ENCODE measurements around the gene AR. TPM values are rescaled to one million over a fixed set of nuclear protein-coding genes. Genes with fewer than 3 reads are reported as not detected.

The AR gene
- total and polyA plus RNA-seq, 9 of the 15 experiments (the other 6 are each of a cell fraction or from before 2014, with no cell fraction given): 0.01 to 0.04 (median 0.01) TPM; not detected in 6

DNA sequence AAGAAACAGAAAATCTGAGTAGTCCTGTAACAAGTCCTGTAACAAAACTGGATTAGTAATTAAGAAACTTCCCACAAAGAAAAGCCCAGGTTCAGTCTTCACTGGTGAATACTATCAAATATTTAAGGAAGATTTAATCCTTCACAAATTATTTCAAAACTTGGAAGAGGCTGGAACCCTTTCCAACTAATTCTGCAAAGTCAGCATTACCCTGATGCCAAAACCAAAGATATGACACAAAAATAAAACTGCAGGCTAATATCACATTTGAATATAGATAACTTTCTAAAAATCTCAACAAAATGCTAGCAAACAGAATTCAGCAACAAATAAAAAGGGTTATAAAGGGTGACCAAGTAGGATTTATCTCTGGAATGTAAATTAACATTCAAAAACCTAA lies 80.5 kb downstream of the AR start (continued):
- peak; percentile 49; the same call in 1 of the 2 replicates for TF ChIP-seq ZNF316 (IDR thresholded peaks at IDR 0.05)
- no peak for TF ChIP-seq MEIS2 (IDR thresholded peaks at IDR 0.05; ENCODE audit: partially characterized antibody)
- peak; percentile 73 for TF ChIP-seq MAFK (IDR thresholded peaks at IDR 0.05; ENCODE audit: low read length)
- no peak for TF ChIP-seq HIVEP1 (CRISPR knock-in tag; IDR thresholded peaks at IDR 0.05)

DNA sequence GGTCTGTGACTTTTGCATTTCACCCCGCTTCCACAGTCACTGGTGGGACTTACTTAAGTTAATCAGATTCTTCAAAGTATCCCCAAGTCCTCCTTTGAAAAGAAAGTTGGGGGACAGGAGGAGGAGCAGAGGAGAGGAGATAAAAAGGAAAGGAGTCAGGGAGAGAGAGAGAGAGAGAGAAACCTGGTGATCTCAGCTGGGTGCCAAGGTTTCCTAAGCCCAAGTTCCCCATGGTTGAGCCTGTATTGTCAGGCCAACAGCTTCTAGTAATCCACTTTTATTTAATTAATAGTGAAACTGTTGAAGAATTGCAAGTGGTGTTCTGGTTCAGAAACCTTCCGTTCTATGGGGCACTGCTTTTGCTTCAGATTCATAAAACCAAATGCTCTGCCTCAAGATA lies 91.6 kb downstream of the AR start:
- no peak for FAIRE-seq
- BruUV-seq (replicated peaks): no TSS peak
- in situ Hi-C loops (cut with MboI) (no loop called here), intact Hi-C loops (cut with micrococcal nuclease) (no loop called here)
- Histone ChIP-seq H3K4me1 (replicated peaks in 1 of 2; ENCODE audit: control insufficient read depth in 2 of 2, insufficient read depth in 2 of 2, low read length in 2 of 2) (no peaks in the 10 kb centered on the region), H3K79me2 (ENCODE audit: control insufficient read depth, insufficient read depth, low read length) (no peaks in the 10 kb centered on the region), H3K4me2 (ENCODE audit: insufficient read depth, low read length) (no peak overlapping the region), H2AFZ (ENCODE audit: low read depth, low read length) (no peak overlapping the region), H4K20me1 (replicated peaks; ENCODE audit: control insufficient read depth, insufficient read depth, low read length) (no peaks in the 10 kb centered on the region), H3K36me3 (ENCODE audit: control insufficient read depth, insufficient read depth, low read length) (no peaks in the 10 kb centered on the region), H3K27ac (ENCODE audit: extremely low read depth, low read depth, low read length) (no peak overlapping the region), H3K9me3 (replicated peaks; ENCODE audit: control insufficient read depth, insufficient read depth, low read depth, low read length) (no peaks in the 10 kb centered on the region), H3K9ac (ENCODE audit: insufficient read depth in 1 of 2, low read depth in 2 of 2, low read length in 2 of 2) (no peak overlapping the region), H3K27me3 (ENCODE audit: control insufficient read depth in 2 of 2, insufficient read depth in 2 of 2, low read length in 2 of 2) (no peaks in the 10 kb centered on the region), H3K4me3 (no peak overlapping the region), H3K9me1 (ENCODE audit: control insufficient read depth, insufficient read depth, low read length) (no peaks in the 10 kb centered on the region)
- WGBS (ENCODE audit: insufficient coverage, low coverage, missing lambda C conversion rate): 0% methylated on average over 2 of the region's 2 CpGs
- POLR2A ChIA-PET: no interaction called here
- ATAC-seq: no peak
- CTCF ChIA-PET (ENCODE audit: low intra/inter-chr PET ratio): no interaction called here
- DNase-seq (ENCODE audit: extremely low read depth in 1 of 4, low spot score in 3 of 4): no peak
- TF ChIP-seq IRF2 (CRISPR knock-in tag; IDR thresholded peaks at IDR 0.05) (no peak), TARDBP (IDR thresholded peaks at IDR 0.05) (no peak), SAFB (IDR thresholded peaks at IDR 0.05; ENCODE audit: borderline replicate concordance, low read depth, low read length) (no peak), NCOR1 (IDR thresholded peaks at IDR 0.05) (no peak), TOE1 (IDR thresholded peaks at IDR 0.05; ENCODE audit: borderline replicate concordance) (no peak), TOE1 (CRISPR knock-in tag; IDR thresholded peaks at IDR 0.05; ENCODE audit: borderline replicate concordance, low read depth) (no peak), ZNF583 (CRISPR knock-in tag; IDR thresholded peaks at IDR 0.05) (no peak), TGIF2 (CRISPR knock-in tag; IDR thresholded peaks at IDR 0.05) (no peak), KLF10 (CRISPR knock-in tag; IDR thresholded peaks at IDR 0.05) (no peak), NR4A1 (CRISPR knock-in tag; IDR thresholded peaks at IDR 0.05) (no peak), NR4A1 (tag; IDR thresholded peaks at IDR 0.05) (no peak), ZNF24 (IDR thresholded peaks at IDR 0.05) (no peak), HIVEP1 (CRISPR knock-in tag; IDR thresholded peaks at IDR 0.05) (no peak)
- TF ChIP-seq, protein P1, sequence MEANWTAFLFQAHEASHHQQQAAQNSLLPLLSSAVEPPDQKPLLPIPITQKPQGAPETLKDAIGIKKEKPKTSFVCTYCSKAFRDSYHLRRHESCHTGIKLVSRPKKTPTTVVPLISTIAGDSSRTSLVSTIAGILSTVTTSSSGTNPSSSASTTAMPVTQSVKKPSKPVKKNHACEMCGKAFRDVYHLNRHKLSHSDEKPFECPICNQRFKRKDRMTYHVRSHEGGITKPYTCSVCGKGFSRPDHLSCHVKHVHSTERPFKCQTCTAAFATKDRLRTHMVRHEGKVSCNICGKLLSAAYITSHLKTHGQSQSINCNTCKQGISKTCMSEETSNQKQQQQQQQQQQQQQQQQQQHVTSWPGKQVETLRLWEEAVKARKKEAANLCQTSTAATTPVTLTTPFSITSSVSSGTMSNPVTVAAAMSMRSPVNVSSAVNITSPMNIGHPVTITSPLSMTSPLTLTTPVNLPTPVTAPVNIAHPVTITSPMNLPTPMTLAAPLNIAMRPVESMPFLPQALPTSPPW (CRISPR knock-in tag; IDR thresholded peaks at IDR 0.05): no peak
- TF ChIP-seq, protein P2, sequence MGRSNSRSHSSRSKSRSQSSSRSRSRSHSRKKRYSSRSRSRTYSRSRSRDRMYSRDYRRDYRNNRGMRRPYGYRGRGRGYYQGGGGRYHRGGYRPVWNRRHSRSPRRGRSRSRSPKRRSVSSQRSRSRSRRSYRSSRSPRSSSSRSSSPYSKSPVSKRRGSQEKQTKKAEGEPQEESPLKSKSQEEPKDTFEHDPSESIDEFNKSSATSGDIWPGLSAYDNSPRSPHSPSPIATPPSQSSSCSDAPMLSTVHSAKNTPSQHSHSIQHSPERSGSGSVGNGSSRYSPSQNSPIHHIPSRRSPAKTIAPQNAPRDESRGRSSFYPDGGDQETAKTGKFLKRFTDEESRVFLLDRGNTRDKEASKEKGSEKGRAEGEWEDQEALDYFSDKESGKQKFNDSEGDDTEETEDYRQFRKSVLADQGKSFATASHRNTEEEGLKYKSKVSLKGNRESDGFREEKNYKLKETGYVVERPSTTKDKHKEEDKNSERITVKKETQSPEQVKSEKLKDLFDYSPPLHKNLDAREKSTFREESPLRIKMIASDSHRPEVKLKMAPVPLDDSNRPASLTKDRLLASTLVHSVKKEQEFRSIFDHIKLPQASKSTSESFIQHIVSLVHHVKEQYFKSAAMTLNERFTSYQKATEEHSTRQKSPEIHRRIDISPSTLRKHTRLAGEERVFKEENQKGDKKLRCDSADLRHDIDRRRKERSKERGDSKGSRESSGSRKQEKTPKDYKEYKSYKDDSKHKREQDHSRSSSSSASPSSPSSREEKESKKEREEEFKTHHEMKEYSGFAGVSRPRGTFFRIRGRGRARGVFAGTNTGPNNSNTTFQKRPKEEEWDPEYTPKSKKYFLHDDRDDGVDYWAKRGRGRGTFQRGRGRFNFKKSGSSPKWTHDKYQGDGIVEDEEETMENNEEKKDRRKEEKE (IDR thresholded peaks at IDR 0.05; ENCODE audit: borderline replicate concordance in 1 of 2, control insufficient read depth in 1 of 2, low read depth in 2 of 2, low read length in 1 of 2): no peak
- TF ChIP-seq, protein P3, sequence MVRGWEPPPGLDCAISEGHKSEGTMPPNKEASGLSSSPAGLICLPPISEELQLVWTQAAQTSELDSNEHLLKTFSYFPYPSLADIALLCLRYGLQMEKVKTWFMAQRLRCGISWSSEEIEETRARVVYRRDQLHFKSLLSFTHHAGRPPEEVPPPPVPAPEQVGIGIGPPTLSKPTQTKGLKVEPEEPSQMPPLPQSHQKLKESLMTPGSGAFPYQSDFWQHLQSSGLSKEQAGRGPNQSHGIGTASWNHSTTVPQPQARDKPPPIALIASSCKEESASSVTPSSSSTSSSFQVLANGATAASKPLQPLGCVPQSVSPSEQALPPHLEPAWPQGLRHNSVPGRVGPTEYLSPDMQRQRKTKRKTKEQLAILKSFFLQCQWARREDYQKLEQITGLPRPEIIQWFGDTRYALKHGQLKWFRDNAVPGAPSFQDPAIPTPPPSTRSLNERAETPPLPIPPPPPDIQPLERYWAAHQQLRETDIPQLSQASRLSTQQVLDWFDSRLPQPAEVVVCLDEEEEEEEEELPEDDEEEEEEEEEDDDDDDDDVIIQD (CRISPR knock-in tag; IDR thresholded peaks at IDR 0.05): no peak

Data from K562 (cell line).